Lower leg skin (tissue), 3 donors: ENCODE data around the gene ATAD5.

Source experiments
- POLR2A ChIP-seq, 2 donors: fragments of 450-650 bp; IDR thresholded peaks; one replicate each; pipeline ENCODE4 v1.6.1; 2016 to 2017; ENCODE audit warnings: antibody characterized with exemption in 2 of 2, mild to moderate bottlenecking in 1 of 2, moderate library complexity in 1 of 2
- TF ChIP-seq, protein P1 (sequence below), 3 donors: fragments of 450-650 bp; IDR thresholded peaks; one replicate each; pipeline ENCODE4 v1.5.1; 2016; ENCODE audit warnings: antibody characterized with exemption in 3 of 3, mild to moderate bottlenecking in 3 of 3, moderate library complexity in 2 of 3

DNA sequence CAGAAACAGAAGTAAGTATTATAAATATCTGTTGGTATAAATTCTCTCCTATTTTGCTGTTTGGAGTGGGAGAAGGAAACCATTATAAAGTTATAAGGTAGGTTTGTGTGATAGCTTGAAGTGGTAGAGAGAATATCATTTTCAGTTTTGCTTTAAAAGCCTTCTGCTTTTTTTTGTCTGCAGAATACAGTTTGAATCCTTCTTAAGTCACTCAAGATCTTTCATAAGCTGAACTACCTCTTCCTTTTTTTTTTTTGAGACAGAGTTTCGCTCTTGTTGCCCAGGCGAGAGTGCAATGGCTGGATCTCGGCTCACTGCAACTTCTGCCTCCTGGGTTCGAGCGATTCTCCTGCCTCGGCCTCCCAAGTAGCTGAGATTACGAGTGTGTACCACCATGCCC is 9.0 kb downstream of the ATAD5 start:
- TF ChIP-seq, protein P1, sequence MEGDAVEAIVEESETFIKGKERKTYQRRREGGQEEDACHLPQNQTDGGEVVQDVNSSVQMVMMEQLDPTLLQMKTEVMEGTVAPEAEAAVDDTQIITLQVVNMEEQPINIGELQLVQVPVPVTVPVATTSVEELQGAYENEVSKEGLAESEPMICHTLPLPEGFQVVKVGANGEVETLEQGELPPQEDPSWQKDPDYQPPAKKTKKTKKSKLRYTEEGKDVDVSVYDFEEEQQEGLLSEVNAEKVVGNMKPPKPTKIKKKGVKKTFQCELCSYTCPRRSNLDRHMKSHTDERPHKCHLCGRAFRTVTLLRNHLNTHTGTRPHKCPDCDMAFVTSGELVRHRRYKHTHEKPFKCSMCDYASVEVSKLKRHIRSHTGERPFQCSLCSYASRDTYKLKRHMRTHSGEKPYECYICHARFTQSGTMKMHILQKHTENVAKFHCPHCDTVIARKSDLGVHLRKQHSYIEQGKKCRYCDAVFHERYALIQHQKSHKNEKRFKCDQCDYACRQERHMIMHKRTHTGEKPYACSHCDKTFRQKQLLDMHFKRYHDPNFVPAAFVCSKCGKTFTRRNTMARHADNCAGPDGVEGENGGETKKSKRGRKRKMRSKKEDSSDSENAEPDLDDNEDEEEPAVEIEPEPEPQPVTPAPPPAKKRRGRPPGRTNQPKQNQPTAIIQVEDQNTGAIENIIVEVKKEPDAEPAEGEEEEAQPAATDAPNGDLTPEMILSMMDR (IDR thresholded peaks at IDR 0.05): no peak
- TF ChIP-seq POLR2A (IDR thresholded peaks at IDR 0.05): no peak
